ENCODE measurements around the gene EPYC.

EPYC gene

GRCh38 chr12:90959538-90960139 is 45.1 kb downstream of the EPYC start:
- in situ Hi-C loops (cut with HindIII; ENCODE audit: low sequenced_read_pairs): no loop called here

- in situ Hi-C loops (cut with HindIII; ENCODE audit: low sequenced_read_pairs): no loop called here
These were observed 45.7 kb downstream of the EPYC start for GRCh38 chr12:90959032-90959431.

GRCh38 chr12:90958347-90958746 is 46.4 kb downstream of the EPYC start:
- in situ Hi-C loops (cut with HindIII; ENCODE audit: low sequenced_read_pairs): no loop called here

- in situ Hi-C loops (cut with HindIII; ENCODE audit: low sequenced_read_pairs): no loop called here
These were observed 49.9 kb downstream of the EPYC start, which contains the start of gene CCER1 for GRCh38 chr12:90954921-90955320. CCER1 (minus strand) TSS chr12:90955176; CDS start chr12:90954742, 434 bp downstream.

GRCh38 chr12:90954428-90954827 is 50.3 kb downstream of the EPYC start:
- in situ Hi-C loops (cut with HindIII; ENCODE audit: low sequenced_read_pairs): no loop called here

GRCh38 chr12:90953956-90954421 is 50.8 kb downstream of the EPYC start:
- in situ Hi-C loops (cut with HindIII; ENCODE audit: low sequenced_read_pairs): no loop called here

- in situ Hi-C loops (cut with HindIII; ENCODE audit: low sequenced_read_pairs): no loop called here
These were observed 53.2 kb downstream of the EPYC start for GRCh38 chr12:90951432-90952105.

GRCh38 chr12:90947869-90948268 is 56.9 kb downstream of the EPYC start:
- in situ Hi-C loops (cut with HindIII; ENCODE audit: low sequenced_read_pairs): loop anchor here (5.0 kb wide), 1 partner anchor 736 kb away; no protein-coding TSS in a partner anchor

- in situ Hi-C loops (cut with HindIII; ENCODE audit: low sequenced_read_pairs): loop anchor here (5.0 kb wide), 1 partner anchor 733 kb away; no protein-coding TSS in a partner anchor
These were observed 59.6 kb downstream of the EPYC start for GRCh38 chr12:90945070-90945649.

- in situ Hi-C loops (cut with HindIII; ENCODE audit: low sequenced_read_pairs): no loop called here
These were observed 61.5 kb downstream of the EPYC start for GRCh38 chr12:90943255-90943654.

- in situ Hi-C loops (cut with HindIII; ENCODE audit: low sequenced_read_pairs): no loop called here
These were observed 63.8 kb downstream of the EPYC start for GRCh38 chr12:90940872-90941499.

- in situ Hi-C loops (cut with HindIII; ENCODE audit: low sequenced_read_pairs): no loop called here
These were observed 65.4 kb downstream of the EPYC start for GRCh38 chr12:90939382-90939781.

GRCh38 chr12:90938451-90938850 is 66.3 kb downstream of the EPYC start:
- in situ Hi-C loops (cut with HindIII; ENCODE audit: low sequenced_read_pairs): no loop called here

GRCh38 chr12:90937651-90938050 is 67.1 kb downstream of the EPYC start:
- in situ Hi-C loops (cut with HindIII; ENCODE audit: low sequenced_read_pairs): no loop called here

GRCh38 chr12:90936230-90937005 is 68.4 kb downstream of the EPYC start:
- in situ Hi-C loops (cut with HindIII; ENCODE audit: low sequenced_read_pairs): no loop called here

GRCh38 chr12:90925562-90925961 is 79.2 kb downstream of the EPYC start:
- in situ Hi-C loops (cut with HindIII; ENCODE audit: low sequenced_read_pairs): no loop called here

GRCh38 chr12:90924406-90924805 is 80.4 kb downstream of the EPYC start:
- in situ Hi-C loops (cut with HindIII; ENCODE audit: low sequenced_read_pairs): no loop called here

- in situ Hi-C loops (cut with HindIII; ENCODE audit: low sequenced_read_pairs): no loop called here
These were observed 82.6 kb downstream of the EPYC start for GRCh38 chr12:90922145-90922627.

- in situ Hi-C loops (cut with HindIII; ENCODE audit: low sequenced_read_pairs): no loop called here
These were observed 83.2 kb downstream of the EPYC start for GRCh38 chr12:90921536-90921935.

- in situ Hi-C loops (cut with HindIII; ENCODE audit: low sequenced_read_pairs): no loop called here
These were observed 84.5 kb downstream of the EPYC start for GRCh38 chr12:90920222-90920621.

- in situ Hi-C loops (cut with HindIII; ENCODE audit: low sequenced_read_pairs): no loop called here
These were observed 87.3 kb downstream of the EPYC start for GRCh38 chr12:90917431-90917830.

All from endothelial cell of hepatic sinusoid (primary cell).